Measurements from ENCODE around the gene MAST4.

DNA sequence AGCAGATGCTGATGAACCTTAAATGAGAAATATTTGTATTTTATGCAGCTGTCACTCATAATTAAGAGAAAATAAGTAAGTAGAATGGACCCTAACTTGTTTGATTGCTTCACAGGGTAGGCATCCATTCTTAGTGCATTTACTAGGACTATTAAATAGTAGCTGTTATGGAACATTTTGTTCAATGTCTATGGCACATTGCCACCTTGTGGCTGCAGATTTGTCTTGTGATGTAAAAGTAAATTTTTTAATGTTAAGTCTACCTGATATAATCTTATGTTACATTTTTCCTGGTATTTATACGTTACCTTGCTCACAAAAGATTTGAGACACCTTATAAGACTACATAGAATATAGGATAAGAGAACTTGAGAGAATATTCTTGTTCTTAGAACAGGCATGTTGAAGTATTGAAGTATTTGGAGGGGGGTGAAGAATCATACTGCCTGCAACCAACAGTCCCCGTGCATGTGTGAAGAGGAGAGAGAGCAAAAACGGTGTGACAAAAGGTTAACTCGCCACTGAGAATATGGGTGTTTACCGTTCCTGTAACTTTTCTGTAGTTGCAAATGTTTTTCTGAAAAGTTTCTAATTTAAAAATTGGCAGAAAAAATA lies 161.1 kb downstream of the MAST4 start:
- TF ChIP-seq, protein P1, sequence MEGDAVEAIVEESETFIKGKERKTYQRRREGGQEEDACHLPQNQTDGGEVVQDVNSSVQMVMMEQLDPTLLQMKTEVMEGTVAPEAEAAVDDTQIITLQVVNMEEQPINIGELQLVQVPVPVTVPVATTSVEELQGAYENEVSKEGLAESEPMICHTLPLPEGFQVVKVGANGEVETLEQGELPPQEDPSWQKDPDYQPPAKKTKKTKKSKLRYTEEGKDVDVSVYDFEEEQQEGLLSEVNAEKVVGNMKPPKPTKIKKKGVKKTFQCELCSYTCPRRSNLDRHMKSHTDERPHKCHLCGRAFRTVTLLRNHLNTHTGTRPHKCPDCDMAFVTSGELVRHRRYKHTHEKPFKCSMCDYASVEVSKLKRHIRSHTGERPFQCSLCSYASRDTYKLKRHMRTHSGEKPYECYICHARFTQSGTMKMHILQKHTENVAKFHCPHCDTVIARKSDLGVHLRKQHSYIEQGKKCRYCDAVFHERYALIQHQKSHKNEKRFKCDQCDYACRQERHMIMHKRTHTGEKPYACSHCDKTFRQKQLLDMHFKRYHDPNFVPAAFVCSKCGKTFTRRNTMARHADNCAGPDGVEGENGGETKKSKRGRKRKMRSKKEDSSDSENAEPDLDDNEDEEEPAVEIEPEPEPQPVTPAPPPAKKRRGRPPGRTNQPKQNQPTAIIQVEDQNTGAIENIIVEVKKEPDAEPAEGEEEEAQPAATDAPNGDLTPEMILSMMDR (IDR thresholded peaks at IDR 0.05): peak; percentile 37 to 41 (median 38)
- no peak for TF ChIP-seq POLR2A (IDR thresholded peaks at IDR 0.05)

Measured in uterus (tissue), 2 donors.